Activated CD4-positive, alpha-beta T cell treated with anti-CD3 and anti-CD28 coated beads for 36 hours (primary cell): ENCODE data around the gene CLEC18A. TPM values are rescaled to one million over a fixed set of nuclear protein-coding genes. Genes with fewer than 3 reads are reported as not detected.

Experiments
- ATAC-seq: fragments of 200-7000 bp; cut with Tn5 transposase; one replicate; pipeline ENCODE4 v1.10.0; 2021; ENCODE audit warnings: mild to moderate bottlenecking, moderate library complexity
- CTCF ChIA-PET: fragments of 350-600 bp; sonication (Branson Sonifier 250); formaldehyde crosslinking; loops from one replicate; lab custom pipeline; 2021; ENCODE audit warnings: antibody characterized with exemption; lab: Charles Lee
- POLR2A ChIA-PET: fragments of 350-600 bp; sonication (Branson Sonifier 250); formaldehyde crosslinking; loops from one replicate; lab custom pipeline; 2021; ENCODE audit warnings: antibody characterized with exemption, inconsistent platforms; lab: Charles Lee
- DNase-seq: peaks from one replicate; pipeline ENCODE4 v3.0.0-alpha.2; 2020
- H3K27ac Mint-ChIP-seq: one replicate; pipeline ENCODE4 v1.8.0; 2021; ENCODE audit warnings: mixed read lengths
- H3K27me3 Mint-ChIP-seq: one replicate; pipeline ENCODE4 v1.8.0; 2021; ENCODE audit warnings: mixed read lengths
- H3K36me3 Mint-ChIP-seq: one replicate; pipeline ENCODE4 v1.8.0; 2021; ENCODE audit warnings: low read depth, mixed read lengths
- H3K4me1 Mint-ChIP-seq: one replicate; pipeline ENCODE4 v1.8.0; 2021; ENCODE audit warnings: mixed read lengths
- H3K4me3 Mint-ChIP-seq: one replicate; pipeline ENCODE4 v1.8.0; 2021; ENCODE audit warnings: mild to moderate bottlenecking, moderate library complexity, mixed read lengths
- H3K9me3 Mint-ChIP-seq: one replicate; pipeline ENCODE4 v1.8.0; 2021; ENCODE audit warnings: low read depth, mixed read lengths
- intact Hi-C, 2 experiments: fragments of 100-400 bp; cut with DNase I in 1 of 2; cut with micrococcal nuclease in 1 of 2; formaldehyde crosslinking; loops; one replicate each; pipeline versions ENCODE4 v1.14.2 to v1.15.1; 2022 to 2024; cut with DNase I, micrococcal nuclease
- total RNA-seq, 2 experiments: library from RNA; stranded (reverse); gene quantifications; one replicate each; pipeline ENCODE4 v1.2.3, GENCODE V29; 2021

Gene CLEC18A
- total RNA-seq, 2 experiments from 2014 or later, result 0.32 to 0.37 TPM

GRCh38 chr16:69931631-69932030 lies 19.5 kb upstream of the CLEC18A start:
- no peaks in the 10 kb centered on the region for H3K9me3 Mint-ChIP-seq
- no peak overlapping the region for H3K4me3 Mint-ChIP-seq
- ChIA-PET CTCF (interaction anchor here (3.1 kb wide), 1 partner anchor 135 kb away, joined by 29 read pairs; no protein-coding TSS in a partner anchor), POLR2A (no interaction called here)
- no peak for ATAC-seq
- no peak overlapping the region for H3K27ac Mint-ChIP-seq
- no peaks in the 10 kb centered on the region for H3K4me1 Mint-ChIP-seq
- H3K36me3 Mint-ChIP-seq, result peaks cover 17% of the 10 kb centered on the region
- DNase-seq, result no peak
- H3K27me3 Mint-ChIP-seq, result no peaks in the 10 kb centered on the region
- intact Hi-C loops, result no loop called here

DNA sequence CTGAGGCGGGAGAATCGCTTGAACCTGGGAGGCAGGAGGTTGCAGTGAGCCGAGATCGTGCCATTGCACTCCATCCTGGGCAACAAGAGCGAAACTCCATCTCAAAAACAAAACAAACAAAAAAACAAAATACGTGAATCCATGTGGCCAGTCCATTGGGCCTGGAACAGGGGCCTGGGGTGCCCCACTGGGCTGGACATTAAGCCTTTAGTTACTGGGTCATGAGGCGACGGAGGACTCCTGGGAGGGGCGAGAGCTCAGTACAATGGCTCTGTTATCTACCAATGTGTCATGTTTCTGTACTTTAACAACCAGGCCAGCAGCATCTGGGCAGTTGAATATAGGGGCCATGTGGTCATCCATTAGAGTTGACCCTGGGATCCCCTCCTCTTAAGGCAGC lies 18.9 kb upstream of the CLEC18A start:
- Mint-ChIP-seq H3K27ac (no peak overlapping the region), H3K27me3 (no peaks in the 10 kb centered on the region), H3K36me3 (peaks cover 22% of the 10 kb centered on the region), H3K4me3 (no peak overlapping the region), H3K9me3 (no peaks in the 10 kb centered on the region), H3K4me1 (no peaks in the 10 kb centered on the region)
- ChIA-PET POLR2A (no interaction called here), CTCF (no interaction called here)
- intact Hi-C loops, result no loop called here
- DNase-seq, result no peak
- no peak for ATAC-seq

DNA sequence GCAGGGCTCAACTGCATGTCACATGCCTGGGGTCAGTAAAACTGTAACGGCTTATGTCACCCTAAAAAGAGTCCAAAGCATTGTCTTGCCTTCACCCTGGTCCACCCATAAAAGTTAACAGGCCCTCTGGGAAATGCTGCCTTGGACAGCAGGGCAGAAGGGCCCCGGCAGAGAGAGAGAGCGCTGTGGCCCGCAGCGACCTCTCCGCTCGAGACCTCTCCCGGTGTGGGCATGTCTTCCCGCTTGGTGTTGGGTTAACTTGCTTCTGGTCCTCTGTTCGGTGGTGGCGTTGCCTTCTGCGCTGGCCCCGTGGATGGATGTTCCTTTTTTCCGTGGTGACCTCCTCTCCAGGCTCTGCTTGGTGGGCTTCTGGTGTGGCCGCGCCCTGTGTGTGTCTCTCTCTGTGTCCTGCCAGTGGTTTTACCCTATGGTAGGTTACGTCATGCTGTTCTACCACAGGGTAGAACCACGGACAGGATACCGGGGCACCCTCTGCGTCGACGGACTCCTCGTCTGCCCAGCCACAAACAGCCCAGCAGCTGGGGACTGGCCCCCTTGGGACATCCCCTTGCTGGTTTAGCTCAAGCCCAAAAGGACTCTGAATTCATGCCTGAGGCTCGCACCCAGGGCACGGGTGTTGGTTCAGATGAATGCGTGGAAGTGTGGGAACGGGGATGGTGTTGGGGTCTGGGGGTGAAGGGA lies 18.3 kb upstream of the CLEC18A start:
- POLR2A ChIA-PET, result no interaction called here
- Mint-ChIP-seq H3K4me1 (no peaks in the 10 kb centered on the region), H3K9me3 (no peaks in the 10 kb centered on the region), H3K27ac (no peak overlapping the region), H3K4me3 (no peak overlapping the region), H3K27me3 (no peaks in the 10 kb centered on the region), H3K36me3 (peaks cover 26% of the 10 kb centered on the region)
- CTCF ChIA-PET, result no interaction called here
- intact Hi-C loops, result no loop called here
- DNase-seq, result no peak
- ATAC-seq, result no peak

DNA sequence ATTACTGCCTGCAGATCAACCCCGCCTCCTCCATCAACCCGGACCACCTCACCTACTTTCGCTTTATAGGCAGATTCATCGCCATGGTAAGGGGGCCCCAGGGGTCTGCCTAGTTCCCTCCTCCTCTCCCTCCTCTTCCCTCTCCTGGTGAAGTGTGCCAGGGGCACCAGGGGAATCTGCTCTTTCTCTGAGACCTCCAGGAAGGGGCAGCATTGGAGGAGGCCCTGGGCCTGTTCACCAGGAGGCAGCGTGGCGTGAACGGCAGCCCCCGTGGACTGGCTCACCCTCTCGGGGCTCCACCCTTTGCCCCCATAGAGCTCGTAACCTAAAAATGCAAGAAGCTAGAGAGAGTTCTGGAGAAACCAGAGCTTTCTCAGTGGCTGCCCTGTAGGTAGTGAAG lies 17.1 kb upstream of the CLEC18A start:
- no peak overlapping the region for H3K27ac Mint-ChIP-seq
- H3K4me3 Mint-ChIP-seq, result no peak overlapping the region
- H3K36me3 Mint-ChIP-seq, result peaks cover 26% of the 10 kb centered on the region
- POLR2A ChIA-PET, result no interaction called here
- ATAC-seq (no peak), DNase-seq (no peak)
- intact Hi-C loops, result no loop called here
- CTCF ChIA-PET, result no interaction called here
- no peaks in the 10 kb centered on the region for H3K9me3 Mint-ChIP-seq
- no peaks in the 10 kb centered on the region for H3K27me3 Mint-ChIP-seq
- no peaks in the 10 kb centered on the region for H3K4me1 Mint-ChIP-seq

DNA sequence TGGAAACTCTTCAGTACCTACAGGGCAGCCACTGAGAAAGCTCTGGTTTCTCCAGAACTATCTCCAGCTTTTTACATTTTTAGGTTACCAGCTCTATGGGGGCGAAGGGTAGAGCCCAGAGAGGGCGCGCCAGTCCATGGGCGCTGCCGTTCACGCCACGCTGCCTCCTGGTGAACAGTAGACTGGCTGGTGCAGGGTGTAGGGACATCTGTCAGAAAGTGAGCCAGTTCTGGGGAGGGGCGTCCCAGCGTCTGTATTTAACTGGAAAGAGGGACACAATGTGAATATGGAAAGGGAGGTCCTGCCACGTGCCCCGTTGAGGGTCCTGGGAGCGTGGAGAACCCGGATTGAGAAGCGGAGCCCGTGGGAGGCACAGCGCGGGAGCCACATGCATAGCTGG lies 16.4 kb upstream of the CLEC18A start:
- ChIA-PET CTCF (no interaction called here), POLR2A (no interaction called here)
- H3K4me1 Mint-ChIP-seq, result no peaks in the 10 kb centered on the region
- H3K36me3 Mint-ChIP-seq, result peaks cover 24% of the 10 kb centered on the region
- no peak overlapping the region for H3K27ac Mint-ChIP-seq
- intact Hi-C loops, result no loop called here
- no peak overlapping the region for H3K4me3 Mint-ChIP-seq
- no peaks in the 10 kb centered on the region for H3K27me3 Mint-ChIP-seq
- ATAC-seq, result no peak
- no peak for DNase-seq
- H3K9me3 Mint-ChIP-seq, result no peaks in the 10 kb centered on the region

GRCh38 chr16:69935278-69935711 lies 15.8 kb upstream of the CLEC18A start:
- ATAC-seq (no peak), DNase-seq (no peak)
- H3K27me3 Mint-ChIP-seq, result no peaks in the 10 kb centered on the region
- peaks cover 24% of the 10 kb centered on the region for H3K36me3 Mint-ChIP-seq
- H3K4me3 Mint-ChIP-seq, result no peak overlapping the region
- intact Hi-C loops, result no loop called here
- CTCF ChIA-PET, result no interaction called here
- POLR2A ChIA-PET, result no interaction called here
- H3K4me1 Mint-ChIP-seq, result no peaks in the 10 kb centered on the region
- H3K9me3 Mint-ChIP-seq, result no peaks in the 10 kb centered on the region
- no peak overlapping the region for H3K27ac Mint-ChIP-seq

- Mint-ChIP-seq H3K27ac (no peak overlapping the region), H3K9me3 (no peaks in the 10 kb centered on the region), H3K4me1 (no peaks in the 10 kb centered on the region), H3K4me3 (no peak overlapping the region), H3K27me3 (no peaks in the 10 kb centered on the region), H3K36me3 (peaks cover 25% of the 10 kb centered on the region)
- POLR2A ChIA-PET, result no interaction called here
- intact Hi-C loops, result no loop called here
- CTCF ChIA-PET, result no interaction called here
- no peak for ATAC-seq
- DNase-seq, result no peak
These were observed 15.4 kb upstream of the CLEC18A start for GRCh38 chr16:69935740-69936139.

- ChIA-PET CTCF (no interaction called here), POLR2A (no interaction called here)
- Mint-ChIP-seq H3K4me1 (no peaks in the 10 kb centered on the region), H3K27ac (no peak overlapping the region), H3K36me3 (peaks cover 25% of the 10 kb centered on the region), H3K27me3 (no peaks in the 10 kb centered on the region), H3K4me3 (no peak overlapping the region), H3K9me3 (no peaks in the 10 kb centered on the region)
- ATAC-seq (no peak), DNase-seq (no peak)
- intact Hi-C loops, result no loop called here
These were observed 14.9 kb upstream of the CLEC18A start for GRCh38 chr16:69936252-69936651.

DNA sequence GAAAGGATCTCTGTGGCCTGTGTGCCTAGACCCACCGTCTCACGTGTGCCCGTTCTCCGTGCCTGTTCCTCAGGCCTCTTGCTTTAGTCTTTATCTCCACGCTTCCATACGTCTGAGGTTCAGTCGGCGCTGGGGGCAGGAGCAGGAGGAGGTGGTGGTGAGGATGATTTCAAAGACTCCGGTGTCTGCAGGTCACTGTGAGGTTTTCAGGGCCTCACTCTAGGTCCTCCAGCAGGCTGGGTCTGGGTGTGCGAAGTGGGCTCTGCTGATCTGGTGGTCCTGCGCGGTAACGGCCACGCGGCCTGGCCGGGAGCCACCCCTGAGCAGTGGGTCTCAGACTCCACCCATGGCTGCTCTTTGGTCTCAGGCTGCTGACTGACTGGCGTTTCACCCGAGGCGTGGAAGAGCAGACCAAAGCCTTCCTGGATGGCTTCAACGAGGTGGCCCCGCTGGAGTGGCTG lies 14.4 kb upstream of the CLEC18A start:
- ChIA-PET CTCF (no interaction called here), POLR2A (no interaction called here)
- Mint-ChIP-seq H3K27me3 (no peaks in the 10 kb centered on the region), H3K4me3 (no peak overlapping the region), H3K4me1 (no peaks in the 10 kb centered on the region), H3K27ac (no peak overlapping the region), H3K36me3 (peaks cover 25% of the 10 kb centered on the region), H3K9me3 (no peaks in the 10 kb centered on the region)
- ATAC-seq (no peak), DNase-seq (no peak)
- intact Hi-C loops, result no loop called here

- H3K9me3 Mint-ChIP-seq, result no peaks in the 10 kb centered on the region
- ATAC-seq (no peak), DNase-seq (no peak)
- no peaks in the 10 kb centered on the region for H3K27me3 Mint-ChIP-seq
- CTCF ChIA-PET, result no interaction called here
- POLR2A ChIA-PET, result no interaction called here
- no peak overlapping the region for H3K4me3 Mint-ChIP-seq
- intact Hi-C loops, result no loop called here
- H3K36me3 Mint-ChIP-seq, result peaks cover 21% of the 10 kb centered on the region
- H3K4me1 Mint-ChIP-seq, result no peaks in the 10 kb centered on the region
- no peak overlapping the region for H3K27ac Mint-ChIP-seq
These were observed 13.6 kb upstream of the CLEC18A start for GRCh38 chr16:69937465-69937951.

DNA sequence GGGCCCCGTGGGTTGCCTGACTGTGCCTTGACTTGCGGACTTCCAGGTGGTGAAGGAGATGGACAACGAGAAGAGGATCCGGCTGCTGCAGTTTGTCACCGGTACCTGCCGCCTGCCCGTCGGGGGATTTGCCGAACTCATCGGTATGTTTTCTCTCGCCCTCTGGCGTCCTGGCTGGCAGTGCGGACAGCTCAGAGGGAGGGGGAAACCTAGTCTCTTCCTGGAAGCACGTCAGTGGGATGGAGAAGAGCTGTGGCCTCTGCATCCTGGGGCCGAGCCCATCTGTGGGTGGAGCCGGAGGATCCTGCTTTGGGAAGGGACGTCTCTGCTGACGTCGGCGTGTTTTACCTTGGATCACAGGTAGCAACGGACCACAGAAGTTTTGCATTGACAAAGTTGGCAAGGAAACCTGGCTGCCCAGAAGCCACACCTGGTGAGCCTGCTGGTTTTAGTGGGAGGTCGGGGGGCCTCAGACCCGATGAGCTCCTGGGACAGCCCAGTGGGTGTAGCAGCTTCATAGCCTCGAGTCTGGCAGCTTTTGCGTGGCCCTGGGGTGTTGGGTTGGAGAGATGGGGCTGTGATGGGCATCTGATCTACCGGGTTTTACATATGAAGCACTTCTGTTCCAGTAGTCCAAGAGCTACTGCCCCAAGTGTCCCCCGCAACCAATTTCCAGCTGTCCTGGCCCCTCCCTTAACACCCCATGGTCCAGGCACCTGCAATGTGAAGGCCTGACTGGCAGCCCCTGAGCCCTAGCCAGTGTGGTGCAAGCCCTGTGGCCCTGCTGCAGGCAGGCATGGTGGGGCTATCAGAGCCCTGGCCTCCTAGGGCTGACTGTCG lies 11.9 kb upstream of the CLEC18A start:
- Mint-ChIP-seq H3K4me1 (no peaks in the 10 kb centered on the region), H3K27me3 (no peaks in the 10 kb centered on the region), H3K9me3 (no peaks in the 10 kb centered on the region), H3K4me3 (no peak overlapping the region), H3K36me3 (peaks cover 14% of the 10 kb centered on the region), H3K27ac (no peak overlapping the region)
- POLR2A ChIA-PET, result no interaction called here
- no peak for ATAC-seq
- CTCF ChIA-PET, result interaction anchor here (0.6 to 2.1 kb wide), 2 partner anchors 9 to 450 kb away, joined by 4 to 7 read pairs; no protein-coding TSS in a partner anchor
- intact Hi-C loops, result no loop called here
- no peak for DNase-seq
